GM12878 (cell line): ENCODE data around the gene NR3C1. TPM values are rescaled to one million over a fixed set of nuclear protein-coding genes. Genes with fewer than 3 reads are reported as not detected.

Experiments used
- ATAC-seq: fragments of 200-7000 bp; cut with Tn5 transposase; 3 replicates; pipeline ENCODE4 v1.9.1; 2020; ENCODE audit warnings: mild to moderate bottlenecking, moderate library complexity
- BruUV-seq: library from RNA; stranded (reverse); fragments of 400-500 nt; replicated peaks from 2 replicates; lab custom pipeline; 2021; lab: Mats Ljungman, UMichigan
- CTCF ChIA-PET: fragments of 300-600 bp; sonication (Branson Sonifier 250); formaldehyde crosslinking; extraction: SDS; loops from one replicate; lab custom pipeline; 2021; ENCODE audit warnings: inconsistent platforms; lab: Yijun Ruan, JAX
- POLR2A ChIA-PET: fragments of 350-600 bp; formaldehyde crosslinking; extraction: SDS; loops from one replicate; lab custom pipeline; 2021; ENCODE audit warnings: inconsistent platforms; lab: Charles Lee
- RAD21 ChIA-PET: fragments of 300-600 bp; sonication (Branson Sonifier 250); formaldehyde crosslinking; loops from one replicate; lab custom pipeline; 2023; ENCODE audit warnings: antibody characterized with exemption; ENCODE audit not compliant: unreplicated experiment; lab: Charles Lee
- SMC1A ChIA-PET: fragments of 300-600 bp; sonication (Branson Sonifier 250); formaldehyde crosslinking; loops from one replicate; lab custom pipeline; 2023; ENCODE audit not compliant: unreplicated experiment, uncharacterized antibody; lab: Charles Lee
- DNase-seq: peaks from one replicate; pipeline ENCODE4 v3.0.0-alpha.2; 2011; ENCODE audit warnings: low read depth, low spot score
- FAIRE-seq: peaks from 3 replicates; lab custom pipeline; 2011; peaks lifted over from hg19 to GRCh38; lab: Jason Lieb, UNC
- H2AFZ ChIP-seq: 2 replicates; pipeline ENCODE4 v1.6.0; 2011; ENCODE audit warnings: low read depth, low read length, control low read depth; ENCODE audit not compliant: control insufficient read depth
- H3K27ac ChIP-seq: 2 replicates; pipeline ENCODE4 v1.5.1; 2011; ENCODE audit warnings: control low read depth; ENCODE audit not compliant: control insufficient read depth, insufficient read depth
- H3K27me3 ChIP-seq, 2 experiments: replicated peaks in 1 of 2; 2 replicates each; pipeline versions ENCODE4 v1.6.0 to v1.6.1; 2011; ENCODE audit warnings: low read length in 1 of 2; ENCODE audit not compliant: control insufficient read depth in 2 of 2, insufficient read depth in 2 of 2
- H3K36me3 ChIP-seq, 2 experiments: 2 replicates each; pipeline ENCODE4 v1.5.1; 2011; ENCODE audit warnings: low read length in 1 of 2; ENCODE audit not compliant: control insufficient read depth in 2 of 2, insufficient read depth in 2 of 2
- H3K4me1 ChIP-seq: 2 replicates; pipeline ENCODE4 v1.6.1; 2011; ENCODE audit warnings: mild to moderate bottlenecking, low read length, moderate library complexity, mixed read lengths; ENCODE audit not compliant: control insufficient read depth, insufficient read depth
- H3K4me2 ChIP-seq: 2 replicates; pipeline ENCODE4 v1.6.0; 2011; ENCODE audit warnings: control low read depth; ENCODE audit not compliant: control insufficient read depth, insufficient read depth
- H3K4me3 ChIP-seq: fragments of 200-600 bp; sonication (generic); 2 replicates; pipeline ENCODE4 v1.5.1; 2016
- H3K79me2 ChIP-seq: 2 replicates; pipeline ENCODE4 v1.6.0; 2011; ENCODE audit warnings: low read length; ENCODE audit not compliant: control insufficient read depth, insufficient read depth
- H3K9ac ChIP-seq: 2 replicates; pipeline ENCODE4 v1.8.0; 2011; ENCODE audit warnings: low read length, control low read depth, mixed read lengths; ENCODE audit not compliant: control insufficient read depth, insufficient read depth
- H3K9me3 ChIP-seq: replicated peaks from 3 replicates; pipeline ENCODE4 v1.5.1; 2011; ENCODE audit warnings: mild to moderate bottlenecking, low read length; ENCODE audit not compliant: control insufficient read depth, insufficient read depth
- H4K20me1 ChIP-seq: 2 replicates; pipeline ENCODE4 v1.6.0; 2011; ENCODE audit not compliant: control insufficient read depth, insufficient read depth
- ATF7 ChIP-seq: fragments of 450-650 bp; IDR thresholded peaks from 2 replicates; pipeline ENCODE4 v1.6.1; 2016; ENCODE audit warnings: low read depth, mild to moderate bottlenecking
- CREB1 ChIP-seq: IDR thresholded peaks from 2 replicates; pipeline ENCODE4 v1.6.1; 2012; ENCODE audit warnings: low read depth, mild to moderate bottlenecking, inconsistent platforms
- CREM ChIP-seq: IDR thresholded peaks from 2 replicates; pipeline ENCODE4 v1.6.1; 2014; ENCODE audit warnings: antibody characterized with exemption, low read depth
- WGBS: methylation state at CpG from one replicate; pipeline ENCODE4 v1.1.6; 2016; ENCODE audit warnings: low lambda C conversion rate; ENCODE audit not compliant: insufficient replicate concordance, insufficient coverage; ENCODE audit errors: missing lambda C conversion rate; 5-methylcytosine and 5-hydroxymethylcytosine counted together
- in situ Hi-C: fragments of 300-500 bp; cut with MboI; formaldehyde crosslinking; loops from 9 replicates; pipeline ENCODE4 v1.14.3; 2018; ENCODE audit warnings: mixed read lengths
- intact Hi-C: fragments of 100-400 bp; cut with micrococcal nuclease; formaldehyde crosslinking; loops from one replicate; pipeline ENCODE4 v1.14.2; 2022; ENCODE audit not compliant: unreplicated experiment
- polyA plus RNA-seq, 11 experiments: library from polyadenylated mRNA; depleted of rRNA in 4 of 11; unstranded in 6 of 11; stranded (reverse) in 5 of 11; fragments of >200 nt; fragmentation: Nextera tagmentation in 4 of 11; fragmentation: Illumina TruSeq in 1 of 11; extraction: Ambion mirVana in 4 of 11; extraction: Trizol in 1 of 11; gene quantifications; 1 replicate in 1 of 11; 2 replicates in 10 of 11; pipeline versions ENCODE4 v1.2.1 to v1.2.3, GENCODE V29; 2011 to 2016; ENCODE audit warnings: inconsistent platforms in 2 of 11, missing spikeins in 2 of 11, low read depth in 1 of 11
- total RNA-seq, 4 experiments: library from RNA; depleted of rRNA in 3 of 4; stranded (reverse); fragments of >200 nt in 3 of 4; fragmentation: Illumina TruSeq in 1 of 4; extraction: Trizol in 1 of 4; gene quantifications; 2 replicates each; pipeline versions ENCODE4 v1.2.1 to v1.2.3, GENCODE V29; 2013 to 2021
- TF ChIP-seq, protein P1 (sequence below): IDR thresholded peaks from 2 replicates; pipeline ENCODE4 v1.6.1; 2011; ENCODE audit warnings: mild to moderate bottlenecking, low read depth, low read length, moderate library complexity; ENCODE audit not compliant: insufficient replicate concordance

NR3C1 gene
- total and polyA plus RNA-seq, 10 of the 15 experiments (the other 5 are each of a cell fraction or from before 2014, with no cell fraction given) = 49.7 to 141 (median 109) TPM

DNA sequence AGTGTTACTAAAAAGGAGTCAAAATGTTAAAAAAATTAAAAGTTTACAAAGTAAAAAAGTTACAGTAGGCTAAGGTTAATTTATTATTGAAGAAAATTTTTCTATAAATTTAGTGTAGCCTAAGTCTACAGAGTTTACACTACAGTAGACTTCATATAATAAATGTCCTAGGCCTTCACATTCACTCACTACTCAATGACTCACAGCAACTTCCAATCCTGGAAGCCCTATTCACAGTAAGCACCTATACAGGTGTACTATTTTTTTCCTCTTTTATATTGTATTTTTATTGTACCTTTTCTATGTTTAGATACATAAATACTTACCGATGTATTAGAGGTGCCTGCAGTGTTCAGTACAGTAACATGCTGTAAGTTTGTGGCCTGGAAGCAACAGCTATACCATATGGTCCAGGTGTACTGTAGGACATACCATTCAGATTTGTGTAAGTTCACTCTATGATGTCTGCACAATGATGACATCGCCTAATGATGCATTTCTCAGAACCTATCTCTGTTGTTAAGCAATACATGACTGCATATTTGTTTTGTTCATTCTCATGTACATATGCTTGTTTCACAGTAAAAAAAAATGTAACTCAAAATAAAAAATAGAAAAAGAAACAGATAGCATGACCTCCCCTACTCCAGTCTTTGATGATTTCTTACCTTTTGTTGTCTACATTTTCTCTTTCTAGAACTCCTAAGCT is 64.7 kb downstream of the NR3C1 start:
- WGBS = 100% methylated on average over 2 of the region's 2 CpGs
- Histone ChIP-seq H2AFZ (no peak overlapping the region), H3K9ac (no peak overlapping the region), H3K4me3 (no peak overlapping the region), H3K4me2 (no peak overlapping the region), H3K36me3 (peaks cover 2 to 16% of the 10 kb centered on the region in 2 experiments), H3K9me3 (no peaks in the 10 kb centered on the region; the same call in 2 of the 3 replicates), H3K27me3 (no peaks in the 10 kb centered on the region), H3K4me1 (peaks cover 5% of the 10 kb centered on the region; the same call in 1 of the 2 replicates), H4K20me1 (no peaks in the 10 kb centered on the region), H3K79me2 (peaks cover 89% of the 10 kb centered on the region), H3K27ac (no peak overlapping the region)
- in situ Hi-C loops = no loop called here
- peak; percentile 31; the same call in 1 of the 2 replicates for TF ChIP-seq ATF7
- TF ChIP-seq, protein P1, sequence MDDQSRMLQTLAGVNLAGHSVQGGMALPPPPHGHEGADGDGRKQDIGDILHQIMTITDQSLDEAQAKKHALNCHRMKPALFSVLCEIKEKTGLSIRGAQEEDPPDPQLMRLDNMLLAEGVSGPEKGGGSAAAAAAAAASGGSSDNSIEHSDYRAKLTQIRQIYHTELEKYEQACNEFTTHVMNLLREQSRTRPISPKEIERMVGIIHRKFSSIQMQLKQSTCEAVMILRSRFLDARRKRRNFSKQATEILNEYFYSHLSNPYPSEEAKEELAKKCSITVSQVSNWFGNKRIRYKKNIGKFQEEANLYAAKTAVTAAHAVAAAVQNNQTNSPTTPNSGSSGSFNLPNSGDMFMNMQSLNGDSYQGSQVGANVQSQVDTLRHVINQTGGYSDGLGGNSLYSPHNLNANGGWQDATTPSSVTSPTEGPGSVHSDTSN = no peak
- TF ChIP-seq CREB1 = peak; percentile 66
- TF ChIP-seq CREM = peak; percentile 30; the same call in 1 of the 2 replicates
- POLR2A ChIA-PET = interaction anchor here (1.0 to 1.3 kb wide), 2 partner anchors 11 to 58 kb away, joined by 3 to 5 read pairs; no protein-coding TSS in a partner anchor
- no peak for DNase-seq
- BruUV-seq = TSS peak; percentile 11
- SMC1A ChIA-PET = interaction anchor here (0.6 to 5.0 kb wide), 12 partner anchors 8 to 110 kb away, joined by 3 to 29 read pairs (median 4); no protein-coding TSS in a partner anchor
- RAD21 ChIA-PET = interaction anchor here (0.6 to 1.6 kb wide), 7 partner anchors 18 to 629 kb away, joined by 3 to 4 read pairs (median 3); no protein-coding TSS in a partner anchor
- intact Hi-C loops = no loop called here
- peak; percentile 50 for ATAC-seq
- peak; percentile 70 for FAIRE-seq
- CTCF ChIA-PET = interaction anchor here (0.7 to 2.6 kb wide), 4 partner anchors 9 to 424 kb away, joined by 3 to 7 read pairs (median 4); no protein-coding TSS in a partner anchor
